Osteocyte (in vitro differentiated cells): ENCODE results near the gene SEC63. TPM values are rescaled to one million over a fixed set of nuclear protein-coding genes. Genes with fewer than 3 reads are reported as not detected.

ENCODE experiments used
- DNase-seq: peaks from one replicate; pipeline ENCODE4 v3.0.0; 2021; ENCODE audit warnings: mixed read lengths; ENCODE audit not compliant: unreplicated experiment; ENCODE audit errors: extremely low spot score
- H3K27ac Mint-ChIP-seq: one replicate; pipeline ENCODE4 v1.8.0; 2021; ENCODE audit warnings: mild to moderate bottlenecking, mixed read lengths; ENCODE audit not compliant: unreplicated experiment
- H3K27me3 Mint-ChIP-seq: one replicate; pipeline ENCODE4 v1.8.0; 2021; ENCODE audit warnings: mixed read lengths; ENCODE audit not compliant: unreplicated experiment
- H3K36me3 Mint-ChIP-seq: one replicate; pipeline ENCODE4 v1.8.0; 2021; ENCODE audit warnings: mixed read lengths; ENCODE audit not compliant: unreplicated experiment
- H3K4me1 Mint-ChIP-seq: one replicate; pipeline ENCODE4 v1.8.0; 2021; ENCODE audit warnings: mixed read lengths; ENCODE audit not compliant: unreplicated experiment
- H3K4me3 Mint-ChIP-seq: one replicate; pipeline ENCODE4 v1.8.0; 2021; ENCODE audit warnings: mild to moderate bottlenecking, moderate library complexity, mixed read lengths; ENCODE audit not compliant: unreplicated experiment
- H3K9me3 Mint-ChIP-seq: one replicate; pipeline ENCODE4 v1.8.0; 2021; ENCODE audit warnings: mixed read lengths; ENCODE audit not compliant: unreplicated experiment
- total RNA-seq: library from RNA; stranded (reverse); gene quantifications from 2 replicates; pipeline ENCODE4 v1.2.1, GENCODE V29; 2021
- TF ChIP-seq, protein P1 (sequence below): fragments of 200-600 bp; sonication (generic); IDR thresholded peaks from 2 replicates; pipeline ENCODE4 v1.5.0; 2021; ENCODE audit warnings: antibody characterized with exemption, mild to moderate bottlenecking, moderate library complexity

The SEC63 gene
- total RNA-seq, 1 donor from 2014 or later, result 137 TPM

GRCh38 chr6:107827541-107827940, 130.5 kb downstream of the SEC63 start:
- Mint-ChIP-seq H3K27me3 (peaks cover 12% of the 10 kb centered on the region), H3K9me3 (no peaks in the 10 kb centered on the region), H3K27ac (no peak overlapping the region), H3K4me1 (peaks cover 5% of the 10 kb centered on the region), H3K4me3 (no peak overlapping the region), H3K36me3 (no peaks in the 10 kb centered on the region)
- TF ChIP-seq, protein P1, sequence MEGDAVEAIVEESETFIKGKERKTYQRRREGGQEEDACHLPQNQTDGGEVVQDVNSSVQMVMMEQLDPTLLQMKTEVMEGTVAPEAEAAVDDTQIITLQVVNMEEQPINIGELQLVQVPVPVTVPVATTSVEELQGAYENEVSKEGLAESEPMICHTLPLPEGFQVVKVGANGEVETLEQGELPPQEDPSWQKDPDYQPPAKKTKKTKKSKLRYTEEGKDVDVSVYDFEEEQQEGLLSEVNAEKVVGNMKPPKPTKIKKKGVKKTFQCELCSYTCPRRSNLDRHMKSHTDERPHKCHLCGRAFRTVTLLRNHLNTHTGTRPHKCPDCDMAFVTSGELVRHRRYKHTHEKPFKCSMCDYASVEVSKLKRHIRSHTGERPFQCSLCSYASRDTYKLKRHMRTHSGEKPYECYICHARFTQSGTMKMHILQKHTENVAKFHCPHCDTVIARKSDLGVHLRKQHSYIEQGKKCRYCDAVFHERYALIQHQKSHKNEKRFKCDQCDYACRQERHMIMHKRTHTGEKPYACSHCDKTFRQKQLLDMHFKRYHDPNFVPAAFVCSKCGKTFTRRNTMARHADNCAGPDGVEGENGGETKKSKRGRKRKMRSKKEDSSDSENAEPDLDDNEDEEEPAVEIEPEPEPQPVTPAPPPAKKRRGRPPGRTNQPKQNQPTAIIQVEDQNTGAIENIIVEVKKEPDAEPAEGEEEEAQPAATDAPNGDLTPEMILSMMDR, result no peak
- no peak for DNase-seq

- Mint-ChIP-seq H3K9me3 (no peaks in the 10 kb centered on the region), H3K4me3 (no peak overlapping the region), H3K4me1 (peaks cover 45% of the 10 kb centered on the region), H3K27ac (no peak overlapping the region), H3K36me3 (no peaks in the 10 kb centered on the region), H3K27me3 (peaks cover 12% of the 10 kb centered on the region)
- DNase-seq, result no peak
- TF ChIP-seq, protein P1, result no peak
These were observed 134.9 kb downstream of the SEC63 start for GRCh38 chr6:107823047-107823557.

DNA sequence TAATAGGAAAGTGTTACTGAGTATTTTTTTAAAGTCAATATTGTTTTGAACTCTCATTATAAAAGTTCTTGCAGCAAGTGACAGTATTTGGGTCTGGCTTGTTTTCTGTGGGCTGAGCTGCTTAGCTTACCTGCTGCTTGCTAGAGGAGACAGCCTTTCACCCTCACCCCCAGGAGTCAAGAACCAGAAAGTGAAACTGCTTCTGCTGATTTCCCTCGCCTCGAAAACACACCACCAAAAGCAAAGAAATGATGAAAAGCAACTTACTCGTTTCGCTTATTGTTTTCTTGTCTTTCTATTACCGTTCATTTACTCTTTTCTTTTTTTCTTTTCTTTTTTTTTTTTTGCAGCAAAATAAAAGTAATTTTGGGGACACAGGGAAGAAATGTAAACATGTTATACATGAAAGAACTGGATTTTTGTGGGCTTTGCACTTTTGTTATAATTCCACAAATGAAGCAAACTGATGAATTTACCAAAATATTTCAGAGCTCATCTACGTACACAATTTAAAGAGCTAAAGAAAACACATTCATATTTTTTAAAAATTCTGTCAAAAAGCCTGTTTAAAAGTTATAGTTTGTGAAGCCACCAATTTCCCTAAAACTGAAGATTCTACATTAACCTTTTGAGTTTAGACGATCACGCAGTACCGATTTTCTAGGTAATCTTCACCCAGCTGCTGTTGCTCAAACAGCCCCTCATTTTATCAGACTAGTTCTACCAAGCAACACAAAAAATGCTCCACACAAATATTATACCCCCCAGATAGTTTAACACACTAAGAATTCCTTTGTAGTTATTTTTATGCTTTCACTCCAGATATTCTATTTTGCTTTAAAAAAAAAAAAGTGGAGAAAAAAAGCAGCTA, 135.6 kb downstream of the SEC63 start:
- Mint-ChIP-seq H3K4me1 (peaks cover 45% of the 10 kb centered on the region), H3K27ac (no peak overlapping the region), H3K36me3 (no peaks in the 10 kb centered on the region), H3K27me3 (peaks cover 12% of the 10 kb centered on the region), H3K4me3 (peak overlapping the region; percentile 29), H3K9me3 (no peaks in the 10 kb centered on the region)
- DNase-seq, result peak; percentile 2
- TF ChIP-seq, protein P1, result no peak

GRCh38 chr6:107821591-107821990, 136.4 kb downstream of the SEC63 start:
- DNase-seq, result peak; percentile 63
- H3K4me1 Mint-ChIP-seq, result peaks cover 45% of the 10 kb centered on the region
- TF ChIP-seq, protein P1, result no peak
- peaks cover 12% of the 10 kb centered on the region for H3K27me3 Mint-ChIP-seq
- H3K4me3 Mint-ChIP-seq, result no peak overlapping the region
- no peaks in the 10 kb centered on the region for H3K9me3 Mint-ChIP-seq
- no peaks in the 10 kb centered on the region for H3K36me3 Mint-ChIP-seq
- no peak overlapping the region for H3K27ac Mint-ChIP-seq
